ENCODE measurements around the gene PRRT4. TPM values are rescaled to one million over a fixed set of nuclear protein-coding genes. Genes with fewer than 3 reads are reported as not detected.

PRRT4 gene
- total RNA-seq (2021) = 0.26 and 0.70 TPM in 2 replicates
- percentile 9 among the genes with signal in this experiment for Bru-seq, nascent RNA
- percentile 11 among the genes with signal in this experiment for BruChase-seq, experiment 1, labeled RNA remaining after a 2-hour chase
- BruChase-seq, experiment 2, labeled RNA remaining after a 6-hour chase = percentile 12 among the genes with signal in this experiment
- long read RNA-seq = 0 reads

GRCh38 chr7:128361411-128362379 is at the start of gene PRRT4:
Gene PRRT4, minus strand, starts transcription at chr7:128361690.
- Histone ChIP-seq H3F3A (ENCODE audit: insufficient read depth, low read depth) (peaks cover 2% of the 10 kb centered on the region; the same call in 1 of the 2 replicates), H2AFZ (peak within 1 kb of the TSS; percentile 90), H3K4me3 (peak within 1 kb of the TSS; percentile 67), H4K20me1 (ENCODE audit: insufficient read depth) (no peaks in the 10 kb centered on the region), H3K27me3 (ENCODE audit: insufficient read depth, low read depth) (peaks cover 10% of the 10 kb centered on the region; the same call in 1 of the 2 replicates), H3K27ac (no peak within 1 kb of the TSS), H3K4me1 (replicated peaks; ENCODE audit: insufficient read depth) (peaks cover 27% of the 10 kb centered on the region), H3K79me2 (ENCODE audit: low read depth) (no peaks in the 10 kb centered on the region), H3K9me2 (ENCODE audit: insufficient read depth) (no peaks in the 10 kb centered on the region), H3K4me2 (peak within 1 kb of the TSS; percentile 90), H3K36me3 (ENCODE audit: low read depth) (0 out of 2 replicates have a peak, but pooled peaks cover 4% of the 10 kb centered on the region), H3K9me3 (ENCODE audit: insufficient read depth, low read depth) (no peaks in the 10 kb centered on the region)
- CTCF ChIA-PET = interaction anchor here (1.1 kb wide), 1 partner anchor 21 kb away, joined by 4 read pairs; no protein-coding TSS in a partner anchor
- POLR2A ChIA-PET (ENCODE audit: unreplicated experiment) = no interaction called here
- BruUV-seq (replicated peaks) = no TSS peak
- intact Hi-C loops (cut with micrococcal nuclease; ENCODE audit: unreplicated experiment) = no loop called here
- TF ChIP-seq CTCF (conservative IDR thresholded peaks at IDR 0.05) (no peak; the same call in 1 of the 2 replicates), EZH2 (IDR thresholded peaks at IDR 0.05; ENCODE audit: low read depth) (no peak)
- DNase-seq = peak in 1 of 2 experiments; percentile 38

DNA sequence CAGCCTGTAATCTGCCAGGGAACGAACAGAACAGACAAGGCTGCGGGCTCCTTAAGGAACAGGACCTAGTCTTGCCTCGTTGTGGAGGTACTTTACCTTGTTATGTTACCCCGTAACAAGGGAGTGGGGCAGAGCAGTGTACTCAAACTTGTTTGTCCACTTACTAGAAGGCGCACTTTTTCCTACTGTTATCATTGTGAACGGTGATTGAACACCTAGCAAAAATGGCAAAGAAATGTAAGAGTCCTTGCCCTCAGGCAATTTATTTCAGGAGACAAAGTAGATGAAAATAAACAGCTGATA is 48.9 kb upstream of the PRRT4 start:
- DNase-seq = peak in 1 of 2 experiments; percentile 81
- ChIA-PET CTCF (interaction anchor here (0.7 kb wide), 1 partner anchor 12 kb away, joined by 3 read pairs; no protein-coding TSS in a partner anchor), POLR2A (ENCODE audit: unreplicated experiment) (interaction anchor here (0.6 kb wide), 1 partner anchor 38 kb away, joined by 8 read pairs; no protein-coding TSS in a partner anchor)
- Histone ChIP-seq H3K9me3 (ENCODE audit: insufficient read depth, low read depth) (no peaks in the 10 kb centered on the region), H3F3A (ENCODE audit: insufficient read depth, low read depth) (peaks cover 43% of the 10 kb centered on the region), H3K4me3 (peak overlapping the region; percentile 67), H3K4me2 (peak overlapping the region; percentile 100), H3K27ac (peak overlapping the region; percentile 66), H3K36me3 (ENCODE audit: low read depth) (no peaks in the 10 kb centered on the region), H3K9me2 (ENCODE audit: insufficient read depth) (no peaks in the 10 kb centered on the region; the same call in 1 of the 2 replicates), H3K4me1 (replicated peaks; ENCODE audit: insufficient read depth) (peaks cover 21% of the 10 kb centered on the region), H3K79me2 (ENCODE audit: low read depth) (0 out of 2 replicates have a peak, but pooled peaks cover under 1% of the 10 kb centered on the region), H2AFZ (peak overlapping the region; percentile 90), H3K27me3 (ENCODE audit: insufficient read depth, low read depth) (no peaks in the 10 kb centered on the region), H4K20me1 (ENCODE audit: insufficient read depth) (no peaks in the 10 kb centered on the region)
- intact Hi-C loops (cut with micrococcal nuclease; ENCODE audit: unreplicated experiment) = no loop called here
- BruUV-seq (replicated peaks) = no TSS peak
- TF ChIP-seq EZH2 (IDR thresholded peaks at IDR 0.05; ENCODE audit: low read depth) (no peak), CTCF (conservative IDR thresholded peaks at IDR 0.05) (no peak)

Data from PC-9 (cell line).